ENCODE data around the gene IL1R1.
"Not testable (repeated sequence)": the region's sequence is repeated elsewhere in the genome, so short reads cannot be mapped to it uniquely, and the experiment has no call there.

Gene IL1R1

GRCh38 chr2:102103284-102103683 lies 39.3 kb upstream of the IL1R1 start:
- Histone ChIP-seq H3K9me3 (ENCODE audit: insufficient read depth, low read depth, low read length) (no peaks in the 10 kb centered on the region), H3K4me1 (ENCODE audit: insufficient read depth, low read length) (no peaks in the 10 kb centered on the region; the same call in 1 of the 2 replicates), H3K27ac (ENCODE audit: low read depth, low read length) (no peak overlapping the region), H3K4me3 (ENCODE audit: low read length) (no peak overlapping the region), H3K9ac (ENCODE audit: low read depth, low read length) (no peak overlapping the region), H3K27me3 (ENCODE audit: insufficient read depth, low read length) (no peaks in the 10 kb centered on the region), H3K36me3 (ENCODE audit: insufficient read depth, low read length) (no peaks in the 10 kb centered on the region)
- WGBS = 93% methylated on average over 8 of the region's 8 CpGs

GRCh38 chr2:102103992-102104871 lies 38.3 kb upstream of the IL1R1 start:
- no peak overlapping the region for H3K9ac ChIP-seq (ENCODE audit: low read depth, low read length)

GRCh38 chr2:102106133-102106556 lies 36.4 kb upstream of the IL1R1 start:
- 89% methylated on average over 4 of the region's 5 CpGs for WGBS
- no peak overlapping the region for H3K4me3 ChIP-seq (ENCODE audit: low read length)

More at GRCh38 chr2:102103992-102104871, 38.3 kb upstream of the IL1R1 start:
- WGBS = 89% methylated on average over 15 of the region's 15 CpGs
- Histone ChIP-seq H3K27ac (ENCODE audit: low read depth, low read length) (no peak overlapping the region), H3K27me3 (ENCODE audit: insufficient read depth, low read length) (no peaks in the 10 kb centered on the region), H3K4me3 (ENCODE audit: low read length) (no peak overlapping the region), H3K9me3 (ENCODE audit: insufficient read depth, low read depth, low read length) (no peaks in the 10 kb centered on the region), H3K4me1 (ENCODE audit: insufficient read depth, low read length) (no peaks in the 10 kb centered on the region; the same call in 1 of the 2 replicates), H3K36me3 (ENCODE audit: insufficient read depth, low read length) (no peaks in the 10 kb centered on the region)

DNA sequence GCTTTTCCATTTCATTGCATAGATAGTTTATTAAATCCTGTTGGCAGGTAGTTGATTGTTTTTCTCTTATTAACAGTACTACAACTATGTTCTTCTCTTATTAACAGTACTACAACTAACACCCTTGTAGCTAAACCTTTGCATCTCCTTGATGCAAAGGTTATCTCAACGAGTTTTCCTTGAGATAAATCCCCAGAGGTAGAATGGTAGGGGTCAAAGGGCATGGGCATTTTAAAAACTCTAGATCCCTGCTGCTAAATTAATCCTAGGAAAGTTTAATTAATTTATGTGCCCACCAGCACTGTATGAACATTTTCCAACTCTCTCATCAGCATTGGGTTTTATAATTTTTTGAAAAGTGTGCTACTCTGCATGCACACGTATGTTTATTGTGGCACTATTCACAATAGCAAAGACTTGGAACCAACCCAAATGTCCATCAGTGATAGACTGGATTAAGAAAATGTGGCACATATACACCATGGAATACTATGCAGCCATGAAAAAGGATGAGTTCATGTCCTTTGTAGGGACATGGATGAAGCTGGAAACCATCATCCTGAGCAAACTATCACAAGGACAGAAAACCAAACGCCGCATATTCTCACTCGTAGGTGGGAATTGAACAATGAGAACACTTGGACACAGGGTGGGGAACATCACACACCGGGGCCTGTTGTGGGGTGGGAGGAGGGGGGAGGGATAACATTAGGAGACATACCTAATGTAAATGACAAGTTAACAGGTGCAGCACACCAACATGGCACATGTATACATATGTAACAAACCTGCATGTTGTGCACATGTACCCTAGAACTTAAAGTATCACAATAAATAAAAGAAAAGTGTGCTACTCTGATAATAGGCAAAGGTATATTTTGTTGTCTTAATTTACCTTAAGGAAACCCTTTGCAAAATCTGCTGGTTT lies 35.5 kb upstream of the IL1R1 start:
- H3K27ac ChIP-seq (ENCODE audit: low read depth, low read length); H3K9me3 ChIP-seq (ENCODE audit: insufficient read depth, low read depth, low read length); H3K27me3 ChIP-seq (ENCODE audit: insufficient read depth, low read length); H3K4me1 ChIP-seq (ENCODE audit: insufficient read depth, low read length); H3K4me3 ChIP-seq (ENCODE audit: low read length); H3K36me3 ChIP-seq (ENCODE audit: insufficient read depth, low read length); H3K9ac ChIP-seq (ENCODE audit: low read depth, low read length): not testable (repeated sequence)
- WGBS = 92% methylated on average over 4 of the region's 6 CpGs

More at GRCh38 chr2:102106133-102106556, 36.4 kb upstream of the IL1R1 start:
- H3K4me1 ChIP-seq (ENCODE audit: insufficient read depth, low read length) = no peaks in the 10 kb centered on the region; the same call in 1 of the 2 replicates
- H3K27ac ChIP-seq (ENCODE audit: low read depth, low read length) = no peak overlapping the region
- no peaks in the 10 kb centered on the region for H3K9me3 ChIP-seq (ENCODE audit: insufficient read depth, low read depth, low read length)
- H3K9ac ChIP-seq (ENCODE audit: low read depth, low read length) = no peak overlapping the region
- H3K27me3 ChIP-seq (ENCODE audit: insufficient read depth, low read length) = no peaks in the 10 kb centered on the region
- H3K36me3 ChIP-seq (ENCODE audit: insufficient read depth, low read length) = no peaks in the 10 kb centered on the region

DNA sequence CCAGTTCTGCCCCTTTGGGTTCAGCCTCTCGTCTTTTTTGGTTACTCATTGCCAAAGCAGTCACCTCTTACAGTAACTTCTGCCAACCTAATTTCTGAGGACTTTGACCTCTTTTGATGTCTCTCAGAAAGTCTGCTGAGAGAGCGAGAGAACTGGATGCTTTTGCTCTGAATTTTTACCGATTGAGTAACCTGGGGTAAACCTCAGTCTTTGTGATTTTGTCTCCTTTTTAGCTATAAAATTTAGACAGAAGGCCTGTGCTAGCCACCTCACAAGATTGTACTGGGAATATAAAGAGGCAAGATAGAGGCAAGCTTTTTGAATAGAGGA lies 34.8 kb upstream of the IL1R1 start:
- H3K36me3 ChIP-seq (ENCODE audit: insufficient read depth, low read length) = no peaks in the 10 kb centered on the region
- peaks cover 7% of the 10 kb centered on the region; the same call in 1 of the 2 replicates for H3K4me1 ChIP-seq (ENCODE audit: insufficient read depth, low read length)
- no peak overlapping the region for H3K27ac ChIP-seq (ENCODE audit: low read depth, low read length)
- WGBS = 95% methylated on average over 3 of the region's 3 CpGs
- no peaks in the 10 kb centered on the region for H3K27me3 ChIP-seq (ENCODE audit: insufficient read depth, low read length)
- H3K4me3 ChIP-seq (ENCODE audit: low read length) = no peak overlapping the region
- H3K9ac ChIP-seq (ENCODE audit: low read depth, low read length) = no peak overlapping the region
- H3K9me3 ChIP-seq (ENCODE audit: insufficient read depth, low read depth, low read length) = no peaks in the 10 kb centered on the region

GRCh38 chr2:102109016-102109415 lies 33.5 kb upstream of the IL1R1 start:
- Histone ChIP-seq H3K9me3 (ENCODE audit: insufficient read depth, low read depth, low read length) (no peaks in the 10 kb centered on the region), H3K27ac (ENCODE audit: low read depth, low read length) (no peak overlapping the region), H3K27me3 (ENCODE audit: insufficient read depth, low read length) (no peaks in the 10 kb centered on the region), H3K9ac (ENCODE audit: low read depth, low read length) (no peak overlapping the region), H3K36me3 (ENCODE audit: insufficient read depth, low read length) (no peaks in the 10 kb centered on the region), H3K4me1 (ENCODE audit: insufficient read depth, low read length) (peaks cover 7% of the 10 kb centered on the region; the same call in 1 of the 2 replicates), H3K4me3 (ENCODE audit: low read length) (no peak overlapping the region)
- WGBS = 93% methylated on average over 4 of the region's 5 CpGs

GRCh38 chr2:102110171-102110570 lies 32.4 kb upstream of the IL1R1 start:
- H3K27me3 ChIP-seq (ENCODE audit: insufficient read depth, low read length) = no peaks in the 10 kb centered on the region
- H3K36me3 ChIP-seq (ENCODE audit: insufficient read depth, low read length) = no peaks in the 10 kb centered on the region
- no peaks in the 10 kb centered on the region for H3K9me3 ChIP-seq (ENCODE audit: insufficient read depth, low read depth, low read length)
- H3K27ac ChIP-seq (ENCODE audit: low read depth, low read length) = no peak overlapping the region
- no peak overlapping the region for H3K4me3 ChIP-seq (ENCODE audit: low read length)
- WGBS = 90% methylated on average over 5 of the region's 5 CpGs
- H3K4me1 ChIP-seq (ENCODE audit: insufficient read depth, low read length) = peaks cover 7% of the 10 kb centered on the region; the same call in 1 of the 2 replicates
- no peak overlapping the region for H3K9ac ChIP-seq (ENCODE audit: low read depth, low read length)

- Histone ChIP-seq H3K27me3 (ENCODE audit: insufficient read depth, low read length) (no peaks in the 10 kb centered on the region), H3K27ac (ENCODE audit: low read depth, low read length) (no peak overlapping the region), H3K9me3 (ENCODE audit: insufficient read depth, low read depth, low read length) (no peaks in the 10 kb centered on the region), H3K4me3 (ENCODE audit: low read length) (no peak overlapping the region), H3K4me1 (ENCODE audit: insufficient read depth, low read length) (peaks cover 7% of the 10 kb centered on the region; the same call in 1 of the 2 replicates), H3K9ac (ENCODE audit: low read depth, low read length) (no peak overlapping the region), H3K36me3 (ENCODE audit: insufficient read depth, low read length) (no peaks in the 10 kb centered on the region)
- 93% methylated on average over 13 of the region's 13 CpGs for WGBS
Measured at GRCh38 chr2:102110596-102111334, 31.8 kb upstream of the IL1R1 start.

- H3K9ac ChIP-seq (ENCODE audit: low read depth, low read length) = no peak overlapping the region
- peaks cover 7% of the 10 kb centered on the region; the same call in 1 of the 2 replicates for H3K4me1 ChIP-seq (ENCODE audit: insufficient read depth, low read length)
- H3K9me3 ChIP-seq (ENCODE audit: insufficient read depth, low read depth, low read length) = no peaks in the 10 kb centered on the region
- H3K36me3 ChIP-seq (ENCODE audit: insufficient read depth, low read length) = no peaks in the 10 kb centered on the region
- H3K27me3 ChIP-seq (ENCODE audit: insufficient read depth, low read length) = no peaks in the 10 kb centered on the region
- no peak overlapping the region for H3K27ac ChIP-seq (ENCODE audit: low read depth, low read length)
- 77% methylated on average over 2 of the region's 2 CpGs for WGBS
- no peak overlapping the region for H3K4me3 ChIP-seq (ENCODE audit: low read length)
Measured at GRCh38 chr2:102111823-102112222, 30.7 kb upstream of the IL1R1 start.

DNA sequence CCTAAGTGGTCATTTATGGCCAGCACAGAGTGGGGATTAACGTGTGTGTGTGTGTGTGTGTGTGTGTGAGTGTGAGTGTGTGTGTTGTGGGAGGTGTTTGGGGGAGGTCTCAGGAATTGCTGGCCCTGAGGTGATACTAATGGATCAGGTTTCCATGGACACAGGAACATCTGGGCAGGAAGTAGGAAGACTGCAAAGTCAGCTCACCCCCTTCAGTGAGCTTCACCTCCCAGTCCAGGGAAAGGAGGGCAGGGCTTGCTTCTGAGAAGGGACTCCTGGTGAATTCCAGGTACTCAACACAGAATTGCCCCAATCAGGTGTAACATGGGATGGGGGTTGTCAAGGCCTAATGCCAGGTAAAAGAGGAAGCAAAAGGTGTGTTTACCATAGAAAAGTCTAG lies 30.3 kb upstream of the IL1R1 start:
- no peak overlapping the region for H3K27ac ChIP-seq (ENCODE audit: low read depth, low read length)
- no peaks in the 10 kb centered on the region for H3K36me3 ChIP-seq (ENCODE audit: insufficient read depth, low read length)
- H3K9me3 ChIP-seq (ENCODE audit: insufficient read depth, low read depth, low read length) = no peaks in the 10 kb centered on the region
- peaks cover 7% of the 10 kb centered on the region; the same call in 1 of the 2 replicates for H3K4me1 ChIP-seq (ENCODE audit: insufficient read depth, low read length)
- 83% methylated on average over 1 of the region's 1 CpG for WGBS
- H3K27me3 ChIP-seq (ENCODE audit: insufficient read depth, low read length) = no peaks in the 10 kb centered on the region
- H3K4me3 ChIP-seq (ENCODE audit: low read length) = no peak overlapping the region
- no peak overlapping the region for H3K9ac ChIP-seq (ENCODE audit: low read depth, low read length)
